HG03175 (cell line): Measurements from ENCODE around the gene RGS4.
"Not testable (repeated sequence)": the region's sequence is repeated elsewhere in the genome, so short reads cannot be mapped to it uniquely, and the experiment has no call there.

Source experiments
- ATAC-seq: cut with Tn5 transposase; IDR thresholded peaks from one replicate; pipeline ENCODE4 v1.9.1; 2021; ENCODE audit warnings: mild to moderate bottlenecking, moderate library complexity; ENCODE audit not compliant: unreplicated experiment

RGS4 gene

GRCh38 chr1:163066686-163067085 is 2.5 kb upstream of the RGS4 start:
- no peak for ATAC-seq

GRCh38 chr1:163068716-163069115 is 445 bp upstream of the RGS4 start:
- no peak for ATAC-seq

GRCh38 chr1:163069655-163070277 is 605 bp downstream of the RGS4 start:
- no peak for ATAC-seq

GRCh38 chr1:163071405-163072255 is 2.5 kb downstream of the RGS4 start:
- ATAC-seq, result peak; percentile 71

GRCh38 chr1:163072658-163073057 is 3.5 kb downstream of the RGS4 start:
- no peak for ATAC-seq

- no peak for ATAC-seq
Measured at GRCh38 chr1:163074004-163074403, 4.8 kb downstream of the RGS4 start.

- no peak for ATAC-seq
Measured at GRCh38 chr1:163074716-163075284, 5.6 kb downstream of the RGS4 start.

- no peak for ATAC-seq
Measured at GRCh38 chr1:163076044-163076443, 6.9 kb downstream of the RGS4 start.

- ATAC-seq, result no peak
Measured at GRCh38 chr1:163076446-163076845, 7.3 kb downstream of the RGS4 start.

- ATAC-seq, result no peak
Measured at GRCh38 chr1:163076981-163077761, 8.0 kb downstream of the RGS4 start.

GRCh38 chr1:163082971-163083370 is 13.8 kb downstream of the RGS4 start:
- ATAC-seq, result no peak

GRCh38 chr1:163083690-163084089 is 14.5 kb downstream of the RGS4 start:
- ATAC-seq, result no peak

GRCh38 chr1:163084330-163084729 is 15.2 kb downstream of the RGS4 start:
- ATAC-seq, result no peak

- ATAC-seq, result no peak
Measured at GRCh38 chr1:163085041-163085903, 16.1 kb downstream of the RGS4 start.

- no peak for ATAC-seq
Measured at GRCh38 chr1:163085904-163086268, 16.7 kb downstream of the RGS4 start.

- ATAC-seq, result not testable (repeated sequence)
Measured at GRCh38 chr1:163089117-163089516, 20.0 kb downstream of the RGS4 start.

- no peak for ATAC-seq
Measured at GRCh38 chr1:163090321-163090945, 21.3 kb downstream of the RGS4 start.

- ATAC-seq, result no peak
Measured at GRCh38 chr1:163093169-163093568, 24.0 kb downstream of the RGS4 start.

GRCh38 chr1:163093579-163093978 is 24.4 kb downstream of the RGS4 start:
- ATAC-seq, result no peak

GRCh38 chr1:163094182-163094581 is 25.0 kb downstream of the RGS4 start:
- no peak for ATAC-seq
